OCI-LY3 (cell line): ENCODE results near the gene SLC16A6.

ENCODE experiments used
- EZH2phosphoT487 ChIP-seq: fragments of 200-600 bp; shearing (Covaris generic); IDR thresholded peaks from 2 replicates; pipeline ENCODE4 v1.6.1; 2018; ENCODE audit warnings: antibody characterized with exemption, mixed run types, low read depth
- TF ChIP-seq, protein P1 (sequence below): fragments of 200-600, 300-600 bp; sonication (generic); IDR thresholded peaks from 2 replicates; pipeline ENCODE4 v1.5.1; 2014; ENCODE audit warnings: antibody characterized with exemption, low read length, low read depth

DNA sequence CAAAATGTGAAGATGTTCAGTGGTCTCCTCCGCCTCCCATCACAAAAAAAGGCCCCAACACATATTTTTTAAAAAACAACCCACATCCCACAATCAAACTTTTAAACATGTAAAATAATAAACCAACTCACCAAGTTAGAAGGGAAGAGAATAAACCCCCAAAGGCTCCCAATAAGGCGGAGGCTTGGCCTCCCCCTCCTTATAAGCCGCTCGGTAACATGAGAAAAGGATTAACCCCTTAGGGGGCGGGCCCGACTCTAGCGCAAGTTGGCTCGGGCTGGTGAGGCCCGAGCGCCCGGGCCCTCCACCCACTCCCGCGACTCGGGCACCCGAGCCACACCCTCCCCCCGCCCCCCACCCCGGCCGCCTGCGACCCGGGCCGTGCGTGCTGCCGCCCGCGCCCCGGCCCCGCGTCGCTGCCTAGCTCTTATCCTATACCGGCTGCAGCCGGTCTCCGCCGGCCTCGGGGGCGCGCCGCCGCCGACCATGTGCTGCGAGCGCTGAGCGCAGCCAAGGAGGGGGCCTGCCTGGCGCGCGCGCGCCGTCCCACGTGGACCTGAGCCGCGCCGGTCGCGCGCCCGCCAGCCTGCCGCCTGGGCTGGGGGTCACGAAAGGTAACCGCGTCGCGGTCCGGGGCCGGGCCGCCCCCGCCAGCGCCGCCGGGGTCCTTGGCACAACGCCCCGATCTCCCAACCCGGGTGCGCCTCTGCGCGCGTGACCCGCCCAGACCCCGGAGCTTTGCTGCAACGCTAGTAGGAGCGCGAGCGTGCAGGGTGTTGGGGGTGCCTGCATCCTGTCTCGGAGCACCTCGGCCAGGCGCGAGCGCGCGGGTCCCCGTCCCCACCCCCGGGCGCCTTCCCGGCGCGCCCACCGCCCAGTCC, at the start of gene SLC16A6, which contains the start of gene ARSG:
- TF ChIP-seq, protein P1, sequence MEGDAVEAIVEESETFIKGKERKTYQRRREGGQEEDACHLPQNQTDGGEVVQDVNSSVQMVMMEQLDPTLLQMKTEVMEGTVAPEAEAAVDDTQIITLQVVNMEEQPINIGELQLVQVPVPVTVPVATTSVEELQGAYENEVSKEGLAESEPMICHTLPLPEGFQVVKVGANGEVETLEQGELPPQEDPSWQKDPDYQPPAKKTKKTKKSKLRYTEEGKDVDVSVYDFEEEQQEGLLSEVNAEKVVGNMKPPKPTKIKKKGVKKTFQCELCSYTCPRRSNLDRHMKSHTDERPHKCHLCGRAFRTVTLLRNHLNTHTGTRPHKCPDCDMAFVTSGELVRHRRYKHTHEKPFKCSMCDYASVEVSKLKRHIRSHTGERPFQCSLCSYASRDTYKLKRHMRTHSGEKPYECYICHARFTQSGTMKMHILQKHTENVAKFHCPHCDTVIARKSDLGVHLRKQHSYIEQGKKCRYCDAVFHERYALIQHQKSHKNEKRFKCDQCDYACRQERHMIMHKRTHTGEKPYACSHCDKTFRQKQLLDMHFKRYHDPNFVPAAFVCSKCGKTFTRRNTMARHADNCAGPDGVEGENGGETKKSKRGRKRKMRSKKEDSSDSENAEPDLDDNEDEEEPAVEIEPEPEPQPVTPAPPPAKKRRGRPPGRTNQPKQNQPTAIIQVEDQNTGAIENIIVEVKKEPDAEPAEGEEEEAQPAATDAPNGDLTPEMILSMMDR, result no peak
- TF ChIP-seq EZH2phosphoT487, result no peak
